ENCODE measurements around the gene M6PR.
"Not testable (repeated sequence)": the region's sequence is repeated elsewhere in the genome, so short reads cannot be mapped to it uniquely, and the experiment has no call there.

The M6PR gene

GRCh38 chr12:8950702-8951478 is 1.4 kb upstream of the M6PR start:
- no peak for DNase-seq

- DNase-seq: no peak
Measured at GRCh38 chr12:8950221-8950527, 729 bp upstream of the M6PR start.

GRCh38 chr12:8948701-8949341 is 624 bp downstream of the M6PR start:
- no peak for DNase-seq

GRCh38 chr12:8947737-8948136 is 1.7 kb downstream of the M6PR start:
- DNase-seq: no peak

GRCh38 chr12:8946733-8947132 is 2.7 kb downstream of the M6PR start:
- DNase-seq: no peak

GRCh38 chr12:8943565-8944186 is 5.8 kb downstream of the M6PR start:
- no peak for DNase-seq

GRCh38 chr12:8941691-8942478 is 7.6 kb downstream of the M6PR start:
- no peak for DNase-seq

- not testable (repeated sequence) for DNase-seq
Measured at GRCh38 chr12:8937842-8938442, 11.5 kb downstream of the M6PR start.

GRCh38 chr12:8936735-8937134 is 12.7 kb downstream of the M6PR start:
- no peak for DNase-seq

- DNase-seq: not testable (repeated sequence)
Measured at GRCh38 chr12:8934080-8934479, 15.4 kb downstream of the M6PR start.

GRCh38 chr12:8932464-8932863 is 17.0 kb downstream of the M6PR start:
- DNase-seq: not testable (repeated sequence)

- DNase-seq: not testable (repeated sequence)
Measured at GRCh38 chr12:8930655-8931323, 18.7 kb downstream of the M6PR start.

GRCh38 chr12:8922544-8922943 is 26.9 kb downstream of the M6PR start:
- DNase-seq: no peak

GRCh38 chr12:8919643-8920042 is 29.8 kb downstream of the M6PR start:
- not testable (repeated sequence) for DNase-seq

GRCh38 chr12:8917751-8918150 is 31.7 kb downstream of the M6PR start:
- no peak for DNase-seq

- no peak for DNase-seq
Measured at GRCh38 chr12:8917031-8917430, 32.4 kb downstream of the M6PR start.

GRCh38 chr12:8916154-8916553 is 33.3 kb downstream of the M6PR start:
- no peak for DNase-seq

GRCh38 chr12:8914716-8915526 is 34.5 kb downstream of the M6PR start:
- DNase-seq: peak; percentile 62

GRCh38 chr12:8914033-8914715 is 35.3 kb downstream of the M6PR start, which contains the start of gene PHC1:
PHC1 (plus strand) TSS chr12:8914509; CDS start chr12:8917678, 3,169 bp downstream.
- peak; percentile 73 for DNase-seq

GRCh38 chr12:8913702-8914032 is 35.8 kb downstream of the M6PR start:
- no peak for DNase-seq

- DNase-seq: peak; percentile 17
Measured at GRCh38 chr12:8912914-8913313, 36.5 kb downstream of the M6PR start.
